NCI-H2029 treated with DMSO at 0.1 percent for 48 hours (cell line): ENCODE measurements around the gene GORASP1.
A peak's percentile ranks its signal among the peaks of the same experiment; 100 is the strongest.

ENCODE experiments used
- DNase-seq: peaks from one replicate; lab custom pipeline; 2025; lab: John Stamatoyannopoulos, UW

The GORASP1 gene

GRCh38 chr3:39125841-39126500, 18.5 kb upstream of the GORASP1 start:
- no peak for DNase-seq

GRCh38 chr3:39124876-39125840, 17.7 kb upstream of the GORASP1 start:
- DNase-seq: no peak

GRCh38 chr3:39122813-39123212, 15.4 kb upstream of the GORASP1 start:
- DNase-seq: no peak

GRCh38 chr3:39121621-39122020, 14.2 kb upstream of the GORASP1 start:
- no peak for DNase-seq

GRCh38 chr3:39118931-39119660, 11.7 kb upstream of the GORASP1 start:
- no peak for DNase-seq

GRCh38 chr3:39118079-39118478, 10.7 kb upstream of the GORASP1 start:
- no peak for DNase-seq

- no peak for DNase-seq
Observed at GRCh38 chr3:39115870-39116269, 8.4 kb upstream of the GORASP1 start.

GRCh38 chr3:39114456-39114855, 7.0 kb upstream of the GORASP1 start:
- no peak for DNase-seq

- no peak for DNase-seq
Observed at GRCh38 chr3:39113291-39113690, 5.9 kb upstream of the GORASP1 start.

GRCh38 chr3:39112535-39112934, 5.1 kb upstream of the GORASP1 start:
- no peak for DNase-seq

GRCh38 chr3:39112113-39112512, 4.7 kb upstream of the GORASP1 start:
- no peak for DNase-seq

GRCh38 chr3:39110041-39110639, 2.7 kb upstream of the GORASP1 start:
- DNase-seq: no peak

- DNase-seq: no peak
Observed at GRCh38 chr3:39109086-39109485, 1.7 kb upstream of the GORASP1 start.

- no peak for DNase-seq
Observed at GRCh38 chr3:39108200-39108710, 828 bp upstream of the GORASP1 start.

GRCh38 chr3:39106851-39107387, 508 bp downstream of the GORASP1 start:
- no peak for DNase-seq

GRCh38 chr3:39106281-39106811, 1.1 kb downstream of the GORASP1 start:
- no peak for DNase-seq

GRCh38 chr3:39105687-39106063, 1.8 kb downstream of the GORASP1 start:
- no peak for DNase-seq

- peak; percentile 46 for DNase-seq
Observed at GRCh38 chr3:39104961-39105686, 2.3 kb downstream of the GORASP1 start.

GRCh38 chr3:39103791-39104552, 3.5 kb downstream of the GORASP1 start:
- no peak for DNase-seq

GRCh38 chr3:39103324-39103693, 4.1 kb downstream of the GORASP1 start:
- DNase-seq: no peak
